Heart left ventricle (tissue), 16 donors: ENCODE measurements around the gene CNTNAP4. TPM values are rescaled to one million over a fixed set of nuclear protein-coding genes. Genes with fewer than 3 reads are reported as not detected.
A peak's percentile ranks its signal among the peaks of the same experiment; 100 is the strongest.

Source experiments
- ATAC-seq, 4 donors: fragments of 200-7000 bp; cut with Tn5 transposase; one replicate each; pipeline ENCODE4 v1.9.1; 2020 to 2022; ENCODE audit warnings: moderate library complexity in 4 of 4, mild to moderate bottlenecking in 3 of 4, moderate number of reproducible peaks in 1 of 4
- DNase-seq, 5 donors: peaks; one replicate each; pipeline ENCODE4 v3.0.0-alpha.2; 2020
- H3K27ac ChIP-seq, 12 donors: fragments of 200-600 bp; sonication (generic) in 4 of 12; one replicate each; pipeline versions ENCODE4 v1.5.0 to v1.8.0; 2016 to 2022; ENCODE audit warnings: mild to moderate bottlenecking in 2 of 12
- H3K27me3 ChIP-seq, 9 donors: fragments of 200-600 bp; sonication (generic) in 2 of 9; one replicate each; pipeline versions ENCODE4 v1.5.1 to v1.8.0; 2016 to 2022; ENCODE audit warnings: mild to moderate bottlenecking in 3 of 9
- H3K36me3 ChIP-seq, 9 donors: fragments of 200-600 bp; sonication (generic) in 2 of 9; one replicate each; pipeline versions ENCODE4 v1.5.0 to v1.8.0; 2018 to 2022; ENCODE audit warnings: mild to moderate bottlenecking in 2 of 9
- H3K4me1 ChIP-seq, 12 donors: fragments of 200-600 bp; sonication (generic) in 4 of 12; one replicate each; pipeline versions ENCODE4 v1.5.0 to v1.8.0; 2016 to 2022; ENCODE audit warnings: mild to moderate bottlenecking in 3 of 12
- H3K4me3 ChIP-seq, 12 donors: fragments of 200-600 bp; sonication (generic) in 4 of 12; one replicate each; pipeline versions ENCODE4 v1.5.0 to v1.8.0; 2017 to 2022; ENCODE audit warnings: mild to moderate bottlenecking in 9 of 12, moderate library complexity in 4 of 12
- H3K9me3 ChIP-seq, 12 donors: fragments of 200-600 bp; sonication (generic) in 4 of 12; one replicate each; pipeline versions ENCODE4 v1.5.0 to v1.8.0; 2016 to 2022; ENCODE audit warnings: mild to moderate bottlenecking in 1 of 12
- POLR2A ChIP-seq, 2 donors: fragments of 450-650 bp; IDR thresholded peaks; one replicate each; pipeline ENCODE4 v1.6.1; 2017; ENCODE audit warnings: antibody characterized with exemption in 2 of 2, mild to moderate bottlenecking in 2 of 2, moderate library complexity in 2 of 2
- WGBS, 4 donors: extraction: QIAGEN DNeasy Blood & Tissue Kit in 2 of 4; methylation state at CpG; one replicate each; pipeline versions ENCODE4 v1.1.5 to v1.1.7; 2013 to 2018; 5-methylcytosine and 5-hydroxymethylcytosine counted together
- intact Hi-C, 10 donors: fragments of 100-400 bp; cut with DNase I; formaldehyde crosslinking; loops; one replicate each; pipeline versions ENCODE4 v1.11.1 to v1.14.2; 2022
- polyA plus RNA-seq, 2 donors: library from polyadenylated mRNA; stranded (reverse); fragments of 200-250 nt; gene quantifications; one replicate each; pipeline ENCODE4 v1.2.3, GENCODE V29; 2013
- total RNA-seq, 9 donors: library from RNA; depleted of rRNA in 2 of 9; stranded (reverse); fragments of >200 nt in 2 of 9; fragmentation: NEBNext Ultra II Directional in 3 of 9; extraction: Animal tissue kit (Norgen Biotek cat#: 25700) in 3 of 9; gene quantifications; one replicate each; pipeline versions ENCODE4 v1.1.0 to v1.2.4, GENCODE V29; 2016 to 2023
- TF ChIP-seq, protein P1 (sequence below), 12 donors: fragments of 200-600 bp; sonication (generic) in 4 of 12; IDR thresholded peaks; one replicate each; pipeline versions ENCODE4 v1.5.0 to v1.8.0; 2018 to 2022; ENCODE audit warnings: antibody characterized with exemption in 12 of 12, mild to moderate bottlenecking in 5 of 12
- donor health status: ischemic (EF 13 %, LVEDD 7.1; RV severe dilation, severe dysfunction).
- donor health status: healthy with polysubstance abuse.
- donor health status: DM: no; HTN: yes; CAD: no.
- donor health status: DM: no; HTN: no; CAD: no.
- donor health status: ischemic (EF 25% LVEDD 6.9; RV normal size, moderate dysfunction).
- donor health status: ischemic (EF 25% LVEDD 5.7; RV mildly dilated, moderate dysfunction).
- donor health status: healthy.
- donor health status: DM: yes; HTN: yes; CAD: no.
- donor health status: ischemic (EF 35%, LVEDD 5.7; RV mildly dilated, moderate dysfunction).
- donor health status: nonischemic (EF 11% LVEDD 7.7; RV severe dilation, severe dysfunction).
- donor health status: DM: yes; HTN: yes; CAD: no.
- donor health status: PGD.
- donor health status: ischemic (EF 29% LVEDD 5.4; RV normal size, mild dysfunction).
- donor health status: nonischemic (EF 23%, LVEDD 6.1; RV moderate dilation, normal function).

The CNTNAP4 gene
- total and polyA plus RNA-seq, 11 donors = not detected

DNA sequence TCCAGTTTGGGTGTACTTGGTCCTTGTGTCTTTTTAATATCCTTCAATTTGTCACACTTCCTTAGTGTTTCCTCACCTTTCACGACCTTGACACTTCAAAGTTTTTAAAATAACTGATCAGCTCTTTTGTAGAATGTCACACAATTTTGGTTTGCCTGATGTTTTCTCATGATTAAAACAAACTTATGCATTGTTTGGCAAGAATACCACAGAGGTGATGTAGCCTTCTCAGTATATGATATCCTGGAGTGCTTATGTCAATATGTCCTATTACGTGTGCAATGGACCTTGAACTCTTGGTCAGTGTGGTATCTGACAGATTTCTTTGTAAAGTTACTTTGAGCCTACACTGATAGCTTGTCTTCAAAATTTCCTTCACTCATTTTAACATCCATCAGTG lies 297.4 kb downstream of the CNTNAP4 start:
- DNase-seq (no peak), ATAC-seq (no peak)
- H3K4me3 ChIP-seq = no peak overlapping the region
- H3K27me3 ChIP-seq = no peaks in the 10 kb centered on the region
- intact Hi-C loops = no loop called here
- TF ChIP-seq POLR2A (IDR thresholded peaks at IDR 0.05) = no peak
- TF ChIP-seq, protein P1, sequence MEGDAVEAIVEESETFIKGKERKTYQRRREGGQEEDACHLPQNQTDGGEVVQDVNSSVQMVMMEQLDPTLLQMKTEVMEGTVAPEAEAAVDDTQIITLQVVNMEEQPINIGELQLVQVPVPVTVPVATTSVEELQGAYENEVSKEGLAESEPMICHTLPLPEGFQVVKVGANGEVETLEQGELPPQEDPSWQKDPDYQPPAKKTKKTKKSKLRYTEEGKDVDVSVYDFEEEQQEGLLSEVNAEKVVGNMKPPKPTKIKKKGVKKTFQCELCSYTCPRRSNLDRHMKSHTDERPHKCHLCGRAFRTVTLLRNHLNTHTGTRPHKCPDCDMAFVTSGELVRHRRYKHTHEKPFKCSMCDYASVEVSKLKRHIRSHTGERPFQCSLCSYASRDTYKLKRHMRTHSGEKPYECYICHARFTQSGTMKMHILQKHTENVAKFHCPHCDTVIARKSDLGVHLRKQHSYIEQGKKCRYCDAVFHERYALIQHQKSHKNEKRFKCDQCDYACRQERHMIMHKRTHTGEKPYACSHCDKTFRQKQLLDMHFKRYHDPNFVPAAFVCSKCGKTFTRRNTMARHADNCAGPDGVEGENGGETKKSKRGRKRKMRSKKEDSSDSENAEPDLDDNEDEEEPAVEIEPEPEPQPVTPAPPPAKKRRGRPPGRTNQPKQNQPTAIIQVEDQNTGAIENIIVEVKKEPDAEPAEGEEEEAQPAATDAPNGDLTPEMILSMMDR (IDR thresholded peaks at IDR 0.05) = no peak
- no peak overlapping the region for H3K27ac ChIP-seq
- WGBS, 4 donors = 52 to 59% (median 53%) methylated on average over 2 of the region's 2 CpGs
- H3K4me1 ChIP-seq = no peaks in the 10 kb centered on the region
- no peaks in the 10 kb centered on the region for H3K9me3 ChIP-seq
- H3K36me3 ChIP-seq = no peaks in the 10 kb centered on the region

- H3K36me3 ChIP-seq = no peaks in the 10 kb centered on the region
- no peak overlapping the region for H3K4me3 ChIP-seq
- WGBS, 4 donors = 41 to 50% (median 45%) methylated on average over 5 of the region's 5 CpGs
- H3K4me1 ChIP-seq = no peaks in the 10 kb centered on the region
- no peaks in the 10 kb centered on the region for H3K9me3 ChIP-seq
- TF ChIP-seq POLR2A (IDR thresholded peaks at IDR 0.05) = no peak
- intact Hi-C loops = no loop called here
- H3K27ac ChIP-seq = no peak overlapping the region
- no peaks in the 10 kb centered on the region for H3K27me3 ChIP-seq
- DNase-seq = no peak
- ATAC-seq = no peak
These were observed 299.3 kb downstream of the CNTNAP4 start for GRCh38 chr16:76576526-76576925.

- Histone ChIP-seq H3K9me3 (no peaks in the 10 kb centered on the region), H3K4me1 (no peaks in the 10 kb centered on the region), H3K27ac (no peak overlapping the region), H3K4me3 (no peak overlapping the region), H3K27me3 (no peaks in the 10 kb centered on the region), H3K36me3 (no peaks in the 10 kb centered on the region)
- no peak for DNase-seq
- intact Hi-C loops = no loop called here
- no peak for ATAC-seq
- 63 to 74% (median 66%) methylated on average over 4 of the region's 4 CpGs for WGBS, 4 donors
- TF ChIP-seq, protein P1 (IDR thresholded peaks at IDR 0.05) = no peak
- TF ChIP-seq POLR2A (IDR thresholded peaks at IDR 0.05) = no peak
These were observed 299.8 kb downstream of the CNTNAP4 start for GRCh38 chr16:76577003-76577402.

- Histone ChIP-seq H3K9me3 (no peaks in the 10 kb centered on the region), H3K27me3 (no peaks in the 10 kb centered on the region), H3K27ac (no peak overlapping the region), H3K4me3 (no peak overlapping the region), H3K36me3 (no peaks in the 10 kb centered on the region), H3K4me1 (peaks cover 0 to 4% (median 0%) of the 10 kb centered on the region in 12 donors)
- TF ChIP-seq, protein P1 (IDR thresholded peaks at IDR 0.05) = no peak
- TF ChIP-seq POLR2A (IDR thresholded peaks at IDR 0.05) = no peak
- DNase-seq (no peak), ATAC-seq (no peak)
- 80 to 92% (median 88%) methylated on average over 9 of the region's 9 CpGs for WGBS, 4 donors
- intact Hi-C loops = no loop called here
These were observed 302.2 kb downstream of the CNTNAP4 start for GRCh38 chr16:76579277-76579922.

- Histone ChIP-seq H3K27ac (no peak overlapping the region), H3K4me1 (peaks cover 0 to 4% (median 0%) of the 10 kb centered on the region in 12 donors), H3K9me3 (peaks cover 0 to 3% (median 0%) of the 10 kb centered on the region in 12 donors), H3K27me3 (no peaks in the 10 kb centered on the region), H3K4me3 (no peak overlapping the region), H3K36me3 (no peaks in the 10 kb centered on the region)
- ATAC-seq (no peak), DNase-seq (peak in 3 of 5 donors; percentile 9 to 33 (median 19))
- intact Hi-C loops = no loop called here
- 23 to 33% (median 29%) methylated on average over 6 of the region's 6 CpGs for WGBS, 4 donors
- no peak for TF ChIP-seq POLR2A (IDR thresholded peaks at IDR 0.05)
- TF ChIP-seq, protein P1 (IDR thresholded peaks at IDR 0.05) = no peak
These were observed 306.3 kb downstream of the CNTNAP4 start for GRCh38 chr16:76583466-76583865.
